ENCODE data around the gene TAF6.

TAF6 gene

GRCh38 chr7:100082978-100083377 lies 36.2 kb downstream of the TAF6 start:
- DNase-seq (ENCODE audit: low spot score) = no peak
- Histone ChIP-seq H3K4me3 (ENCODE audit: severe bottlenecking) (no peak overlapping the region), H3K27me3 (ENCODE audit: insufficient read depth, poor library complexity, severe bottlenecking) (no peaks in the 10 kb centered on the region), H3K9me3 (ENCODE audit: severe bottlenecking) (no peaks in the 10 kb centered on the region), H3K36me3 (ENCODE audit: low read depth) (peaks cover 23% of the 10 kb centered on the region), H3K27ac (ENCODE audit: poor library complexity, severe bottlenecking) (no peak overlapping the region), H3K4me1 (ENCODE audit: insufficient read depth, poor library complexity, severe bottlenecking) (peaks cover 20% of the 10 kb centered on the region)
- TF ChIP-seq, protein P1, sequence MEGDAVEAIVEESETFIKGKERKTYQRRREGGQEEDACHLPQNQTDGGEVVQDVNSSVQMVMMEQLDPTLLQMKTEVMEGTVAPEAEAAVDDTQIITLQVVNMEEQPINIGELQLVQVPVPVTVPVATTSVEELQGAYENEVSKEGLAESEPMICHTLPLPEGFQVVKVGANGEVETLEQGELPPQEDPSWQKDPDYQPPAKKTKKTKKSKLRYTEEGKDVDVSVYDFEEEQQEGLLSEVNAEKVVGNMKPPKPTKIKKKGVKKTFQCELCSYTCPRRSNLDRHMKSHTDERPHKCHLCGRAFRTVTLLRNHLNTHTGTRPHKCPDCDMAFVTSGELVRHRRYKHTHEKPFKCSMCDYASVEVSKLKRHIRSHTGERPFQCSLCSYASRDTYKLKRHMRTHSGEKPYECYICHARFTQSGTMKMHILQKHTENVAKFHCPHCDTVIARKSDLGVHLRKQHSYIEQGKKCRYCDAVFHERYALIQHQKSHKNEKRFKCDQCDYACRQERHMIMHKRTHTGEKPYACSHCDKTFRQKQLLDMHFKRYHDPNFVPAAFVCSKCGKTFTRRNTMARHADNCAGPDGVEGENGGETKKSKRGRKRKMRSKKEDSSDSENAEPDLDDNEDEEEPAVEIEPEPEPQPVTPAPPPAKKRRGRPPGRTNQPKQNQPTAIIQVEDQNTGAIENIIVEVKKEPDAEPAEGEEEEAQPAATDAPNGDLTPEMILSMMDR (IDR thresholded peaks at IDR 0.05; ENCODE audit: poor library complexity, severe bottlenecking) = no peak
- ATAC-seq (ENCODE audit: low read depth) = no peak

DNA sequence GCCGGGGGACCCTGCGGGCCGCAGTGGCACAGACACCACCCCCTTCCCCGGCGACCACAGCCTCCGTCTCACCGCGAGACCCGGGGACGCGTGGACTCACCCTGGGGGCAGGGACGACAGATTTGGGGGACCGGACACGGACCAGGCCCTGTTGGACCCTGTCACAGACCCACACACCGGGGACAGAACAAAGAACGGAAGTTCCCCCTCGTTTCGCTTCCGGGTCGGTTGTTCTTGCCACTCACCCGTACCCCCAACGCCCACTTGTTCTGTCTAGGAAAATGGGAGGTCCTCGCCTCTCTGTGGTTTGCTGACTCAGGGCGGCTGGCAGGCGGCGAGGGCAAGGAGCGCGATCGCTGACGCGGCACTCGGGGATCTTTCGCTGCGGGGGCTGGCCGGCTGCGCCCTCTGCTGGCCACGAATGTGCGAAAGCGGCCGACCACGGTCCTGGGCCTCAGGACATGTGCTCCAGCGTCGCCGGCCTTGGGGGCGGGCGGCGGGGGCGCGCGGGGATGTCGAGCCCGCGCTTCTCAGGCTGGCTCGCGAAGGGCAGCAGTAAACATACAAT lies 37.5 kb downstream of the TAF6 start, which contains the start of gene ZNF3:
ZNF3 (minus strand) TSS at position 189 of the 568 bp plus-strand sequence. CDS start 4,366 bp downstream, outside the sequence.
- TF ChIP-seq, protein P1 (IDR thresholded peaks at IDR 0.05; ENCODE audit: poor library complexity, severe bottlenecking) = peak; percentile 98
- Histone ChIP-seq H3K27ac (ENCODE audit: poor library complexity, severe bottlenecking) (peak within 1 kb of the TSS; percentile 33), H3K9me3 (ENCODE audit: severe bottlenecking) (no peaks in the 10 kb centered on the region), H3K4me3 (ENCODE audit: severe bottlenecking) (peak within 1 kb of the TSS; percentile 97), H3K36me3 (ENCODE audit: low read depth) (peaks cover 36% of the 10 kb centered on the region), H3K4me1 (ENCODE audit: insufficient read depth, poor library complexity, severe bottlenecking) (peaks cover 10% of the 10 kb centered on the region), H3K27me3 (ENCODE audit: insufficient read depth, poor library complexity, severe bottlenecking) (no peaks in the 10 kb centered on the region)
- peak; percentile 97 for DNase-seq (ENCODE audit: low spot score)
- peak; percentile 87 for ATAC-seq (ENCODE audit: low read depth)

- ATAC-seq (ENCODE audit: low read depth) = peak; percentile 32
- Histone ChIP-seq H3K36me3 (ENCODE audit: low read depth) (peaks cover 42% of the 10 kb centered on the region), H3K9me3 (ENCODE audit: severe bottlenecking) (no peaks in the 10 kb centered on the region), H3K4me1 (ENCODE audit: insufficient read depth, poor library complexity, severe bottlenecking) (peaks cover 9% of the 10 kb centered on the region), H3K27me3 (ENCODE audit: insufficient read depth, poor library complexity, severe bottlenecking) (no peaks in the 10 kb centered on the region), H3K4me3 (ENCODE audit: severe bottlenecking) (peak overlapping the region; percentile 97), H3K27ac (ENCODE audit: poor library complexity, severe bottlenecking) (peak overlapping the region; percentile 33)
- DNase-seq (ENCODE audit: low spot score) = no peak
- TF ChIP-seq, protein P1 (IDR thresholded peaks at IDR 0.05; ENCODE audit: poor library complexity, severe bottlenecking) = no peak
Measured at GRCh38 chr7:100080907-100081534, 38.1 kb downstream of the TAF6 start.

- Histone ChIP-seq H3K4me3 (ENCODE audit: severe bottlenecking) (no peak overlapping the region), H3K27ac (ENCODE audit: poor library complexity, severe bottlenecking) (no peak overlapping the region), H3K36me3 (ENCODE audit: low read depth) (peaks cover 62% of the 10 kb centered on the region), H3K9me3 (ENCODE audit: severe bottlenecking) (no peaks in the 10 kb centered on the region), H3K4me1 (ENCODE audit: insufficient read depth, poor library complexity, severe bottlenecking) (peaks cover 9% of the 10 kb centered on the region), H3K27me3 (ENCODE audit: insufficient read depth, poor library complexity, severe bottlenecking) (no peaks in the 10 kb centered on the region)
- ATAC-seq (ENCODE audit: low read depth) = no peak
- DNase-seq (ENCODE audit: low spot score) = no peak
- TF ChIP-seq, protein P1 (IDR thresholded peaks at IDR 0.05; ENCODE audit: poor library complexity, severe bottlenecking) = no peak
Measured at GRCh38 chr7:100079024-100079560, 40.1 kb downstream of the TAF6 start.

GRCh38 chr7:100077205-100077604 lies 42.0 kb downstream of the TAF6 start:
- Histone ChIP-seq H3K4me1 (ENCODE audit: insufficient read depth, poor library complexity, severe bottlenecking) (peaks cover 7% of the 10 kb centered on the region), H3K4me3 (ENCODE audit: severe bottlenecking) (no peak overlapping the region), H3K36me3 (ENCODE audit: low read depth) (peaks cover 80% of the 10 kb centered on the region), H3K9me3 (ENCODE audit: severe bottlenecking) (peaks cover 6% of the 10 kb centered on the region), H3K27ac (ENCODE audit: poor library complexity, severe bottlenecking) (no peak overlapping the region), H3K27me3 (ENCODE audit: insufficient read depth, poor library complexity, severe bottlenecking) (no peaks in the 10 kb centered on the region)
- ATAC-seq (ENCODE audit: low read depth) = no peak
- TF ChIP-seq, protein P1 (IDR thresholded peaks at IDR 0.05; ENCODE audit: poor library complexity, severe bottlenecking) = no peak
- no peak for DNase-seq (ENCODE audit: low spot score)
